ENCODE data around the gene PLEKHG5.

DNA sequence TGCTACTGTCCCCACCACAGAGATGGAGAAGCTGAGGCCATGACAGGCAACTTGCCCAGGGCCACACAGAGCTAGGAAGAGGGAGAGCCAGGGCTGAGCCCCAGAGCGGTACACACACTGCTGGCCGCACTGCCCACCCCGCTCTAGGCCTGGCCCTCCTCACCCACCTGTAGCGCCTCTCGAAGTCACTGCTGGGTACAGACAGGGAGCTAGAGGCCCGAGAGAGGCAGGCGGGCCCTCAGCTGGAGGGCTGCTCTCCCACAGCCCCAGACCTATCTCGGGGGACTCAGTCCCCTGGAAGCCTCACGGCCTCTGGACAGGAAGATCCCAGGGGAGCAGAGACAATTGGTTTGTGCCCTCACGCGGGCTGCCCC is 17.3 kb upstream of the PLEKHG5 start:
- TF ChIP-seq CTCF (IDR thresholded peaks at IDR 0.05) (no peak), POLR2A (IDR thresholded peaks at IDR 0.05) (no peak)

Data from right lobe of liver (tissue), 4 donors.